ENCODE measurements around the gene UFD1.

Gene UFD1

GRCh38 chr22:19497245-19497644 lies 18.3 kb upstream of the UFD1 start:
- in situ Hi-C loops (cut with HindIII; ENCODE audit: low pct_ligation_motif_present, low sequenced_read_pairs) = no loop called here
- Histone ChIP-seq H3K4me3 (ENCODE audit: low read depth, low read length) (no peak overlapping the region), H3K27me3 (replicated peaks) (no peaks in the 10 kb centered on the region), H3K36me3 (replicated peaks) (no peaks in the 10 kb centered on the region), H3K27ac (peak overlapping the region; percentile 48)
- peak; percentile 96 for DNase-seq
- TF ChIP-seq CTCF (IDR thresholded peaks at IDR 0.05; ENCODE audit: low read depth, low read length, missing control alignments) = no peak

- Histone ChIP-seq H3K27me3 (replicated peaks) (no peaks in the 10 kb centered on the region), H3K27ac (no peak overlapping the region), H3K36me3 (replicated peaks) (no peaks in the 10 kb centered on the region), H3K4me3 (ENCODE audit: low read depth, low read length) (no peak overlapping the region)
- no peak for DNase-seq
- in situ Hi-C loops (cut with HindIII; ENCODE audit: low pct_ligation_motif_present, low sequenced_read_pairs) = no loop called here
- TF ChIP-seq CTCF (IDR thresholded peaks at IDR 0.05; ENCODE audit: low read depth, low read length, missing control alignments) = no peak
These were observed 17.3 kb upstream of the UFD1 start for GRCh38 chr22:19496324-19496630.

DNA sequence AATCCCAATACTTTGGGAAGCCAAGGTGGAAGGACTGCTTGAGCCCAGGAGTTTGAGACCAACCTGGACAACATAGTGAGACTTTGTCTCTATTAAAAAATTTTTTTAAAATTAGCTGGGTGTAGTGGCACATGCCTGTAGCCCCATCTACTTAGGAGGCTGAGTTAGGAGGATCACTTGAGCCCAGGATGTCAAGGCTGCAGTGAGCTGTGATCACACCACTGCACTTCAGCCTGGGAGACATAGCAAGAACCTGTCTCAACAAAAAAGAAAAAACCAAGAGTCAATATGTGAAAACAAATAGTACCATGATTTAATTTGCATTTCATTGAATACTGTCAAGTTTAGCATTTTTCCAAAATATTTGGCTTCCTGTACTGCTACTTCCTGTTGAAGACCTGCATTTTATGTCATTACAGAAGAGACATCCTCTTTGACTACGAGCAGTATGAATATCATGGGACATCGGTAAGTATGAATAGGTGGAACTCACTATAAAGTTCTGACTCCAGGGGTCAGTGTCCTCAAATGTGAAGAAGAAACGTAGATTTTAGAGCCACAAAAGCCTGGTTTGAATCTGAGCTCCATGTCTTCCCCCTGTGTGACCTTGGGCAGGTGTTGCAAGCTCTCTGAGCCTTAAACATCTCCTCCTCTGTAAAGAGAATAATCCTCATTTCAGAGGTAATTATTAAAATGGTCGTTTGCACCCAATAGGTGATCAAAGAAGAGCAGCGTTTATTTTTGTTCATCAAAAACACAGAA lies 16.8 kb upstream of the UFD1 start:
- peak; percentile 24 for DNase-seq
- peak; percentile 33 for TF ChIP-seq CTCF (IDR thresholded peaks at IDR 0.05; ENCODE audit: low read depth, low read length, missing control alignments)
- in situ Hi-C loops (cut with HindIII; ENCODE audit: low pct_ligation_motif_present, low sequenced_read_pairs) = no loop called here
- Histone ChIP-seq H3K27me3 (replicated peaks) (no peaks in the 10 kb centered on the region), H3K4me3 (ENCODE audit: low read depth, low read length) (no peak overlapping the region), H3K36me3 (replicated peaks) (no peaks in the 10 kb centered on the region), H3K27ac (no peak overlapping the region)

DNA sequence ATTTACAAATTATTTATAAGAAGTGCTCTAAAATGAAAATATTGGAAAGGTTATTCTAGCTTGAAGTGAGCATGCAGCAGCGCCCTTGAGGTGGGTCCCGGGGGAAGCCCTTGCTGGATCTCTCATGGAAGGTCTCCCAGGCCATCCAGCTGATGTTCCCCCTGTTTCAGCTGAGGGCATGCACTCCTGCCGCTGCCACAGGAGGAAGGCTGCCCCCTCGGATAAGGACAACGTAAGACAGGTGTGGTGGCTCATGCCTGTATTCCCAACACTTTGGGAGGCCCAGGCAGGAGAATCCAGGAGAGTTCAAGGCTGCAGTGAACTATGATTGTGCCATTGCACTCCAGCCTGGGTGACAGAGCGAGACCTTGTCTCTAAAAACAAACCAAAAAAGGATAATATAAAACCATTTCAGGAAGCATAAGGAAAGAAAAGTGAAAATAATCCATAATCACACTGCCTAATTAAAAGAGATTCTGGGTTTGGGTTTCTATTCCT lies 15.7 kb upstream of the UFD1 start:
- in situ Hi-C loops (cut with HindIII; ENCODE audit: low pct_ligation_motif_present, low sequenced_read_pairs) = no loop called here
- H3K36me3 ChIP-seq (replicated peaks) = no peaks in the 10 kb centered on the region

DNA sequence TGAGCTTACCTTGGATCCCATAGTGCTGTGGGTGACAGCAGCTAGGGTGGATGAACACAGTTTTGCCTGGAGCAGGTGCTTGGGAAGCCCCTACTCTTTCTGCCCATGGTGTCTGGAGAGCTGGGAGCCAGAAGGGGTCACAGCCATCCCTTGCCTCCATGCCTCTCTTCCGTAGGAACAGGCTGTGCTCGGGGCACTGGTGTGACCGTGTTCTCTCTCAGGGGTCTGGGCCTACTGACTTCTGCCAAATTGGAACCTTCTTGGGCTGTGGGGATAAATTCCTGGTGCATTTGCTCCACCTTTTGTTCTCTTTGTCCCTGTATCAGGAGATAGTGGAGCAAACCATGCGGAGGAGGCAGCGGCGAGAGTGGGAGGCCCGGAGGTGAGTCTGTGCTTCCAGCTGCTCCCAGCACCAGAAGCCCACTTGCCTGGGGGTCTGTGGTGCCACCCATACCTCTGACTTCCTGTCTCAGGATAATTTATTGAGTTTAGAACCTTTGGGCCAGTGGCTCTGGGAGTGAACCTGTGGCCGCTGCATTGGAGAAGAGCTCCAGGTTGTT lies 15.1 kb upstream of the UFD1 start:
- DNase-seq = no peak
- no peaks in the 10 kb centered on the region for H3K27me3 ChIP-seq (replicated peaks)
- H3K4me3 ChIP-seq (ENCODE audit: low read depth, low read length) = no peak overlapping the region
- H3K36me3 ChIP-seq (replicated peaks) = no peaks in the 10 kb centered on the region
- H3K27ac ChIP-seq = no peak overlapping the region
- in situ Hi-C loops (cut with HindIII; ENCODE audit: low pct_ligation_motif_present, low sequenced_read_pairs) = no loop called here
- no peak for TF ChIP-seq CTCF (IDR thresholded peaks at IDR 0.05; ENCODE audit: low read depth, low read length, missing control alignments)

More for the DNA sequence above, 15.7 kb upstream of the UFD1 start:
- H3K4me3 ChIP-seq (ENCODE audit: low read depth, low read length) = no peak overlapping the region
- no peak for TF ChIP-seq CTCF (IDR thresholded peaks at IDR 0.05; ENCODE audit: low read depth, low read length, missing control alignments)
- no peak overlapping the region for H3K27ac ChIP-seq
- DNase-seq = no peak
- H3K27me3 ChIP-seq (replicated peaks) = no peaks in the 10 kb centered on the region

All from brain microvascular endothelial cell (primary cell).